Loucy (cell line): Measurements from ENCODE around the gene MAD1L1.

Experiments
- CTCF ChIP-seq: fragments of 200-600 bp; sonication (generic); conservative IDR thresholded peaks from 2 replicates; pipeline ENCODE4 v1.5.1; 2014; ENCODE audit warnings: mild to moderate bottlenecking, antibody characterized with exemption, low read length
- EZH2phosphoT487 ChIP-seq: fragments of 200-600 bp; IDR thresholded peaks from 2 replicates; pipeline ENCODE4 v1.6.1; 2018; ENCODE audit warnings: antibody characterized with exemption, mild to moderate bottlenecking, moderate library complexity, borderline replicate concordance

DNA sequence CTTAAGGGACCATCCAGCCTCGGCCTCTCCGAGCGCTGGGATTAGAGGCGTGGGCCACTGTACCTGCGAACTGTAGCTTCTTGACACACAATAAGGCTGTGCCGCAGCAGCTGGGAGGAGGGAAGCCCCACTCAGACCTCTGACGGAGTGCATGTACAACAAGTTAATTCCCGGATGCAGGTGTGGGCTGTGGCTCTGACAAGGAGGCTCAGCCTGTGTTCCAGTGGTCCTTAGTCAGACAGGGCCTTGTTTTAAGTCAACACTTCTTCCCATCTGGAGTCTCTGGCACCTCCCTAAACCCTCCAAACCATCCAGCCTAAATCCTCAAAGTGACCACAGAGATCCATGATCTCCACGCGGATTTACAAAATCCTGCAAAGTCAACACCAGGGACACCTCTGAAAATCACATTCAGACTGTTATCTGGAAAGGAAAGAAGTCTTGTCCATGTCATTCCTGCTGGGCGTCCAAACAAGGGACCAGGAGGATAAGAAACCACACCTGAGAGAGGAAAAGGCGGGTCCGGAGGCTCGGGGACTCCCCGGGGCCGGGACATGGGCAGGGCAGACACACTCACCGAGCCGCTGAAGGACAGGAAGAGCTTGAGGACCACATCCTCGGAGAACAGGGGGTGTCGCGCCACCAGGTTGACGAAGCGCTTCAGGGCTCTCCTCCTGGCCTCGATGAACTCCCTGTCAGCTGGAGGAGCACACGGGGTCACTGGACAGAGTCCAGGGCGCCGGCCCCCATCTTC, 38.7 kb upstream of the MAD1L1 start:
- TF ChIP-seq CTCF (no peak), EZH2phosphoT487 (no peak)
